ENCODE data around the gene ANAPC15.

Gene ANAPC15

GRCh38 chr11:72083414-72083813 lies 29.1 kb downstream of the ANAPC15 start:
- no peak for DNase-seq

- DNase-seq, result peak; percentile 43
Observed at GRCh38 chr11:72081821-72082453, 30.6 kb downstream of the ANAPC15 start.

GRCh38 chr11:72081184-72081644 lies 31.3 kb downstream of the ANAPC15 start:
- no peak for DNase-seq

GRCh38 chr11:72080326-72081183 lies 31.9 kb downstream of the ANAPC15 start, which contains the start of the genes LRRC51 and NUMA1:
Gene LRRC51 (plus strand): TSS chr11:72080850. CDS start chr11:72089084, 8,234 bp downstream.
Gene NUMA1 (minus strand): TSS chr11:72080542. CDS start chr11:72035943, 44,599 bp downstream.
- DNase-seq, result peak; percentile 100

GRCh38 chr11:72079819-72080325 lies 32.6 kb downstream of the ANAPC15 start:
- DNase-seq, result peak; percentile 46

- DNase-seq, result peak; percentile 17
Observed at GRCh38 chr11:72078477-72078876, 34.0 kb downstream of the ANAPC15 start.

- no peak for DNase-seq
Observed at GRCh38 chr11:72075756-72076155, 36.7 kb downstream of the ANAPC15 start.

GRCh38 chr11:72075109-72075508 lies 37.4 kb downstream of the ANAPC15 start:
- DNase-seq, result peak; percentile 42

- DNase-seq, result peak; percentile 88
Observed at GRCh38 chr11:72072348-72072747, 40.1 kb downstream of the ANAPC15 start.

- DNase-seq, result peak; percentile 35
Observed at GRCh38 chr11:72070491-72070890, 42.0 kb downstream of the ANAPC15 start.

- peak; percentile 95 for DNase-seq
Observed at GRCh38 chr11:72069787-72070251, 42.7 kb downstream of the ANAPC15 start.

- peak; percentile 1 for DNase-seq
Observed at GRCh38 chr11:72069200-72069599, 43.3 kb downstream of the ANAPC15 start.

GRCh38 chr11:72067676-72068075 lies 44.8 kb downstream of the ANAPC15 start:
- no peak for DNase-seq

- DNase-seq, result no peak
Observed at GRCh38 chr11:72067266-72067665, 45.2 kb downstream of the ANAPC15 start.

- DNase-seq, result peak; percentile 19
Observed at GRCh38 chr11:72066855-72067254, 45.6 kb downstream of the ANAPC15 start.

- peak; percentile 7 for DNase-seq
Observed at GRCh38 chr11:72061739-72062396, 50.6 kb downstream of the ANAPC15 start.
